ENCODE measurements around the gene F9. TPM values are rescaled to one million over a fixed set of nuclear protein-coding genes. Genes with fewer than 3 reads are reported as not detected.

The F9 gene
- total RNA-seq, 1 experiment from 2014 or later: 0.08 TPM

GRCh38 chrX:139554991-139555675, 24.6 kb downstream of the F9 start:
- DNase-seq (ENCODE audit: low read depth, low spot score): no peak
- intact Hi-C loops (cut with micrococcal nuclease; ENCODE audit: unreplicated experiment): loop anchor here (5.0 to 10.0 kb wide), 2 partner anchors 350 to 778 kb away; no protein-coding TSS in a partner anchor

More at GRCh38 chrX:139554991-139555675, 24.6 kb downstream of the F9 start:
- Histone ChIP-seq H3K27me3 (ENCODE audit: control insufficient read depth, insufficient read depth, low read length) (no peaks in the 10 kb centered on the region; the same call in 1 of the 2 replicates), H3K4me1 (ENCODE audit: control insufficient read depth, insufficient read depth, low read length) (no peaks in the 10 kb centered on the region), H3K36me3 (ENCODE audit: control insufficient read depth, insufficient read depth, low read length) (no peaks in the 10 kb centered on the region), H3K4me3 (ENCODE audit: low read depth in 2 of 2, low read length in 2 of 2) (no peak overlapping the region), H3K27ac (ENCODE audit: low read length) (no peak overlapping the region), H3K9me3 (ENCODE audit: control insufficient read depth, insufficient read depth, low read depth, low read length) (no peaks in the 10 kb centered on the region)
- in situ Hi-C loops (cut with HindIII; ENCODE audit: low pct_unique_long_range_greater_than_20kb, low sequenced_read_pairs): no loop called here
- CTCF ChIA-PET: no interaction called here
- no peak for ATAC-seq
- TF ChIP-seq POLR2AphosphoS5 (IDR thresholded peaks at IDR 0.05; ENCODE audit: low read depth, low read length): no peak
- no peak for TF ChIP-seq REST (IDR thresholded peaks at IDR 0.05; ENCODE audit: insufficient read depth in 1 of 2, low read depth in 2 of 2, low read length in 1 of 2)
- TF ChIP-seq CTCF (IDR thresholded peaks at IDR 0.05): no peak
- TF ChIP-seq TCF7L2 (IDR thresholded peaks at IDR 0.05; ENCODE audit: low read depth, low read length): no peak
- TF ChIP-seq SIN3A (IDR thresholded peaks at IDR 0.05; ENCODE audit: borderline replicate concordance, insufficient read depth, low read depth, low read length): no peak
- BruUV-seq (replicated peaks): no TSS peak
- POLR2A ChIA-PET: no interaction called here
